ENCODE data around the gene GARIN5A. TPM values are rescaled to one million over a fixed set of nuclear protein-coding genes. Genes with fewer than 3 reads are reported as not detected.

GARIN5A gene
- total and polyA plus RNA-seq, 3 donors from 2014 or later = 60.0 to 126 (median 120) TPM

DNA sequence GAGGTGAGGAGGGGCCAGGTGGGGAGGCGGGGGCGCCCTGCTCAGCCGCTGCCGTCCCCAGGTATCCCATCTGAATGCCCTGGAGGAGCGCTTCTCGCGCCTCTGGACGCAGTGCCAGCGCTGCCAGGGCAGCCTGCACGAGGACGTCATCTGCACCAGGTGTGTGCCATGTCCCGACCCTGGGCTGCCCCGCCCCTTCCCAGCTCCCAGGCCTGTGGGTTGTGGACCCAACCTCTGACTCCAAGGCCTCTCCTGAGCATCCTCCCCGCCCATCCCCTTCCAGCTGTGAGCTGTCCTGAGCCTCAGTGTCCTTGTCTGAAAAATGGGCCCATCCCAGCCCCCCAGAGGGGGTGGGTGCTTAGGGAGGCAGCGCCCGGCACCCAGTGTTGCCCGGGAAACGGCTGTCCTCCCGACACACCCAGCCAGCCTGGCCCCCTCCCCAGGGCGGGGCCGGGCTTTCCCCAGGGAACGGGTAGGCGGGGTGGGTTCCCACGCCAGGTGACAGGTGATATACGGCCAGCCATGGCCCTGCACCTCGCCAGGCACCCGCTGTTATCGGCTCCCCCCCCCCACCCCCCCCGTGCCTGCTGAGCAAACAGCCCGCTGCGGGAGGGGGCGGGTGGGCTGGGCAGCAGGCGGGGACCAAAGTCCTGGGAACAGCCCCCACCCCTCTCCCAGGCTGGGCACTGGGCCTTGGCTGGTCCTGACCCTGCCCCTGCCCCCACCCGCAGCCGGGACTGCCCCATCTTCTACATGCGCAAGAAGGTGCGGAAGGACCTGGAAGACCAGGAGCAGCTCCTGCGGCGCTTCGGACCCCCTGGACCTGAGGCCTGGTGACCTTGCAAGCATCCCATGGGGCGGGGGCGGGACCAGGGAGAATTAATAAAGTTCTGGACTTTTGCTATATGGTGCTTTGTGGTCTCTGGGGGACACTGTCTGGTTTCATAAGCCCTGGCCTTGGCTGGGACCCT is 59.3 kb downstream of the GARIN5A start:
- Histone ChIP-seq H3K4me1 (peaks cover 7% of the 10 kb centered on the region), H3K9me3 (no peaks in the 10 kb centered on the region), H3K4me3 (no peak overlapping the region), H3K27me3 (no peaks in the 10 kb centered on the region), H3K27ac (no peak overlapping the region), H3K36me3 (ENCODE audit: low read depth, missing control alignments) (no peaks in the 10 kb centered on the region)
- WGBS, 2 donors = 83 to 89% methylated on average over 7 to 42 of the region's 42 CpGs
- no peak for DNase-seq
- intact Hi-C loops (cut with DNase I; ENCODE audit: low total_unique reads) = loop anchor here (10.0 kb wide), 1 partner anchor 53 kb away; the partner anchor contains the start of gene NAPSA
- TF ChIP-seq CTCF (IDR thresholded peaks at IDR 0.05) = no peak
- no peak for TF ChIP-seq POLR2A (IDR thresholded peaks at IDR 0.05)

Other genes starting within 250 kb of the GARIN5A start
- 10 to 100 TPM in 1 of 2 donors, 1 to 10 TPM in 1; 6.9 to 16.0 TPM for gene KCNC3, start 147.5 kb downstream of the GARIN5A start, total RNA-seq
- gene KCNC3, start 147.5 kb downstream of the GARIN5A start, polyA plus RNA-seq (ENCODE audit: insufficient read depth, low read depth, low replicate concordance) = 7.7 TPM
- 1 to 10 TPM; 1.3 to 2.0 TPM for gene NAPSA, start 111.2 kb downstream of the GARIN5A start, total RNA-seq
- 11.5 TPM for gene NAPSA, start 111.2 kb downstream of the GARIN5A start, polyA plus RNA-seq (ENCODE audit: insufficient read depth, low read depth, low replicate concordance)
- gene NR1H2, start 100.4 kb downstream of the GARIN5A start, total RNA-seq = 10 to 100 TPM; 93.8 to 96.6 TPM
- gene NR1H2, start 100.4 kb downstream of the GARIN5A start, polyA plus RNA-seq (ENCODE audit: insufficient read depth, low read depth, low replicate concordance) = 68.0 TPM
- 10 to 100 TPM; 42.2 to 51.7 TPM for gene POLD1, start 92.5 kb downstream of the GARIN5A start, total RNA-seq
- 30.7 TPM for gene POLD1, start 92.5 kb downstream of the GARIN5A start, polyA plus RNA-seq (ENCODE audit: insufficient read depth, low read depth, low replicate concordance)
- 1 to 10 TPM in 1 of 2 donors, under 1 TPM in 1; 0.24 to 1.1 TPM for gene SPIB, start 57.9 kb downstream of the GARIN5A start, total RNA-seq
- 1.6 TPM for gene SPIB, start 57.9 kb downstream of the GARIN5A start, polyA plus RNA-seq (ENCODE audit: insufficient read depth, low read depth, low replicate concordance)
- under 1 TPM; 0.31 to 0.63 TPM for gene MYBPC2, start 44.0 kb downstream of the GARIN5A start, total RNA-seq
- 3.2 TPM for gene MYBPC2, start 44.0 kb downstream of the GARIN5A start, polyA plus RNA-seq (ENCODE audit: insufficient read depth, low read depth, low replicate concordance)
- gene EMC10, start 341 bp downstream of the GARIN5A start, total RNA-seq = 100 to 1,000 TPM; 203 to 311 TPM
- gene EMC10, start 341 bp downstream of the GARIN5A start, polyA plus RNA-seq (ENCODE audit: insufficient read depth, low read depth, low replicate concordance) = 162 TPM
- gene JOSD2, start 34.3 kb upstream of the GARIN5A start, total RNA-seq = 10 to 100 TPM; 26.1 to 37.7 TPM
- 21.6 TPM for gene JOSD2, start 34.3 kb upstream of the GARIN5A start, polyA plus RNA-seq (ENCODE audit: insufficient read depth, low read depth, low replicate concordance)
- gene ASPDH, start 37.1 kb upstream of the GARIN5A start, total RNA-seq = not detected
- 0.90 TPM for gene ASPDH, start 37.1 kb upstream of the GARIN5A start, polyA plus RNA-seq (ENCODE audit: insufficient read depth, low read depth, low replicate concordance)
- gene LRRC4B, start 91.6 kb upstream of the GARIN5A start, total RNA-seq = 10 to 100 TPM in 1 of 2 donors, 1 to 10 TPM in 1; 5.7 to 10.1 TPM
- gene LRRC4B, start 91.6 kb upstream of the GARIN5A start, polyA plus RNA-seq (ENCODE audit: insufficient read depth, low read depth, low replicate concordance) = 2.8 TPM
- 1 to 10 TPM; 2.5 to 5.5 TPM for gene SYT3, start 163.0 kb upstream of the GARIN5A start, total RNA-seq
- 3.3 TPM for gene SYT3, start 163.0 kb upstream of the GARIN5A start, polyA plus RNA-seq (ENCODE audit: insufficient read depth, low read depth, low replicate concordance)
- gene C19orf81, start 172.6 kb upstream of the GARIN5A start, total RNA-seq = 10 to 100 TPM in 1 of 2 donors, 1 to 10 TPM in 1; 5.4 to 10.2 TPM
- gene C19orf81, start 172.6 kb upstream of the GARIN5A start, polyA plus RNA-seq (ENCODE audit: insufficient read depth, low read depth, low replicate concordance) = 11.7 TPM
- 1 to 10 TPM; 4.5 to 5.4 TPM for gene SHANK1, start 243.0 kb upstream of the GARIN5A start, total RNA-seq
- gene SHANK1, start 243.0 kb upstream of the GARIN5A start, polyA plus RNA-seq (ENCODE audit: insufficient read depth, low read depth, low replicate concordance) = 4.1 TPM
- gene CLEC11A, start 246.5 kb upstream of the GARIN5A start, total RNA-seq = 10 to 100 TPM; 14.3 to 20.6 TPM
- gene CLEC11A, start 246.5 kb upstream of the GARIN5A start, polyA plus RNA-seq (ENCODE audit: insufficient read depth, low read depth, low replicate concordance) = 16.9 TPM

All from testis (tissue), 3 donors.